ENCODE results near the gene SLC26A11.

Gene SLC26A11

GRCh38 chr17:80220054-80220735 is at the start of gene SLC26A11, which contains the start of gene SGSH:
Gene SLC26A11, plus strand, starts transcription at chr17:80220427. Its CDS starts 1,134 bp downstream, at chr17:80221561.
Gene SGSH, minus strand, starts transcription at chr17:80220333. Its CDS starts 20 bp downstream, at chr17:80220313.
- TF ChIP-seq, protein P1, sequence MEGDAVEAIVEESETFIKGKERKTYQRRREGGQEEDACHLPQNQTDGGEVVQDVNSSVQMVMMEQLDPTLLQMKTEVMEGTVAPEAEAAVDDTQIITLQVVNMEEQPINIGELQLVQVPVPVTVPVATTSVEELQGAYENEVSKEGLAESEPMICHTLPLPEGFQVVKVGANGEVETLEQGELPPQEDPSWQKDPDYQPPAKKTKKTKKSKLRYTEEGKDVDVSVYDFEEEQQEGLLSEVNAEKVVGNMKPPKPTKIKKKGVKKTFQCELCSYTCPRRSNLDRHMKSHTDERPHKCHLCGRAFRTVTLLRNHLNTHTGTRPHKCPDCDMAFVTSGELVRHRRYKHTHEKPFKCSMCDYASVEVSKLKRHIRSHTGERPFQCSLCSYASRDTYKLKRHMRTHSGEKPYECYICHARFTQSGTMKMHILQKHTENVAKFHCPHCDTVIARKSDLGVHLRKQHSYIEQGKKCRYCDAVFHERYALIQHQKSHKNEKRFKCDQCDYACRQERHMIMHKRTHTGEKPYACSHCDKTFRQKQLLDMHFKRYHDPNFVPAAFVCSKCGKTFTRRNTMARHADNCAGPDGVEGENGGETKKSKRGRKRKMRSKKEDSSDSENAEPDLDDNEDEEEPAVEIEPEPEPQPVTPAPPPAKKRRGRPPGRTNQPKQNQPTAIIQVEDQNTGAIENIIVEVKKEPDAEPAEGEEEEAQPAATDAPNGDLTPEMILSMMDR (IDR thresholded peaks at IDR 0.05) = no peak

DNA sequence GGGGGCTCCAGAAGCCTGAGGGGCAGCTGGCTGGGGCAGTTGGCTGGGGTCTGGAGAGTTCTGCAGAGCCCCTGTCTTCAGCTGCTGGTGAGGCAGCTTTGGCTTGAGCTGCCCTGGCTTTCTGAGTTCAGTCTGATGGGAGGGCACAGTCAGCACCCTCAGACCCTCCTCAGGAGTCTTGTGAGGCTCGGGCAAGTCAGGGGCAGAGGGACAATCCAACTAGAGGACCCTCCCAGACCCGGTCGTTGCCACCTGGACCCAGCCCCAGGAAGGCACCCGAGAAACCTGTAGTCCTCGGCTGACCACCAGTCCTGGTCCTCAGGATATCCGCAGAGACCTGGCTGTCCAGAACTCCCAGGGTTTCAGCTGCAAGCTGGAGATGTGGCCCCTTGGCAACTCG is 48.5 kb upstream of the SLC26A11 start:
- TF ChIP-seq, protein P1 (IDR thresholded peaks at IDR 0.05) = no peak

DNA sequence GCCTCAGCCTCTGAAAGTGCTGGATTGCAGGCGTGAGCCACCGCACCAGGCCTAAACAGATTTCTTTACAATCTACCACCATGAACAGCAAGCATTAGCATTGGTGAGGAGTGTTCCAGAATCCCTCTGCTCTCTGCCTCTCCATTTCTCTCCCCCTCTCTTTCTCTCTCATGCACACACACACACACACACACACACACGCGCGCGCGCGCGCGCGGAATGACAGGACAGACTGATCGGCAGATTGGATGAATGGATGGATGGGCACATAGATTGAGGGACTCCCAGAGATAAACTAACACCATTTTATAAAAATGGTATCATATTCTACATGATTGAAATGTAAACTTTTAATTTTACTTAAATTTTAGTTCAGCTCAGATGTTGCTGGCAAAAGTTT is 47.1 kb upstream of the SLC26A11 start:
- TF ChIP-seq, protein P1 (IDR thresholded peaks at IDR 0.05) = no peak

- TF ChIP-seq, protein P1 (IDR thresholded peaks at IDR 0.05) = no peak
These were observed 46.3 kb upstream of the SLC26A11 start for GRCh38 chr17:80173916-80174315.

- TF ChIP-seq, protein P1 (IDR thresholded peaks at IDR 0.05) = no peak
These were observed 43.5 kb upstream of the SLC26A11 start for GRCh38 chr17:80176757-80177156.

DNA sequence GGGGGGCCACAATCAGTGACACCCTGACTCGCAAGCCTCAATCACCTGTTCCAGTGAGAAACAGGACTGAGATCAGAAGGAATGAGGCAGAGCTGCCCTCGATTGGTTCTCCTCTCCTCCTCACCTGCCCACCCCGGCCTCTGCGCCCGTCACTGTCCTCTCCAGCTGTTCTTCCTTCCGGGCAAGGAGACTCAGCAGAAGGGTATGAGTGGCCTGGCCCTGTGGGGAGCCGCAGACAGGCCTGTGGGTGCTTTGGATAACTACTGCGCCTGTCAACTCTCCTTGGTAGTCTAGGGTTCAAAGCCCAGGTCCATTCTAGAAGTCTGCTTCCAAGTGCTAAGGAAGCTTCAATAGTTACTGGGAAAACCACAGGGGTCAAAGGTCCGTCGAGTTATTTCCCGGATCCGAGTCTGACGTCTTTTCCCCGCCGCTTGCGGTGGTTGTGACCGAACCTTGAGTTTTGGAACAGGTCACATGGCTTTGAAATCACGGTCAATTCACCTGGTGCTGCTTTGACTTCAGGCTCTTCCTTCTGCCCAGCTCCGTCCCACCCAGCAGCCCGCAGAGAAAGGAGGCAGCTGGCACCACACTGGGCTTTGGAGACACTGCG is 42.1 kb upstream of the SLC26A11 start:
- TF ChIP-seq, protein P1 (IDR thresholded peaks at IDR 0.05) = no peak

GRCh38 chr17:80180192-80180591 is 40.0 kb upstream of the SLC26A11 start:
- TF ChIP-seq, protein P1 (IDR thresholded peaks at IDR 0.05) = no peak

Measured in LNCAP (cell line).